ENCODE measurements around the gene SCN2A.
"Not testable (repeated sequence)": the region's sequence is repeated elsewhere in the genome, so short reads cannot be mapped to it uniquely, and the experiment has no call there.

SCN2A gene

DNA sequence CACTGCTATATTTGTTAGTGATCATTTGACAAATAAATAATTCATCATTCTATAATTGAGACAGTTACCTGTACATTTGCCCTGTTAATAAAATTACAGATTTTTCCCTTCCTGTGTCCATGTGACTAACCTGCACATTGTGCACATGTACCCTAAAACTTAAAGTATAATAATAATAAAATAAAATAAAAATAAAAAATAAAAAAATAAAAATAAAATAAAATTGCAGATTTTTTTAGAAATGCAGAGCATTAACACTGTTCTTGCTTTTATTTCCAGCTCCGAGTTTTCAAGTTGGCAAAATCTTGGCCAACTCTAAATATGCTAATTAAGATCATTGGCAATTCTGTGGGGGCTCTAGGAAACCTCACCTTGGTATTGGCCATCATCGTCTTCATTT is 105.1 kb downstream of the SCN2A start:
- not testable (repeated sequence) for DNase-seq

DNA sequence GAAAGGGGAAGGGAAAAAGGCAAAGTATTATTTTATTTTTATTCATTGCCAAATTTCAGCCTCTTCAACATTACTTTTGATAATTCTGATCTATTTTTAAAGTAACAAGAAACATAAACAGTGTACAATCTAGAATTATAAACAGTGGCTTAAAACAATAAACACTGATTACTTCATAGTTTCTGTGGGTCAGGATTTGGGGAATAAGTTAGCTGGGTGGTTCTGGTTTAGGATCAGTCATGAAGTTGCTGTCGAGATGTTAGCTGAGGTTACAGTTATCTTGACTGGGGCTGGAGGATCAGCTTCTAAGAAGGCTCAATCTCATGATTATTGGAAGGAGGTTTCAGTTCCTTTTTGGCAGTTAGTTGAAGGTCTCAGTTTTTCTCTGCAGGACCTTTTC is 109.2 kb downstream of the SCN2A start:
- no peak for DNase-seq

DNA sequence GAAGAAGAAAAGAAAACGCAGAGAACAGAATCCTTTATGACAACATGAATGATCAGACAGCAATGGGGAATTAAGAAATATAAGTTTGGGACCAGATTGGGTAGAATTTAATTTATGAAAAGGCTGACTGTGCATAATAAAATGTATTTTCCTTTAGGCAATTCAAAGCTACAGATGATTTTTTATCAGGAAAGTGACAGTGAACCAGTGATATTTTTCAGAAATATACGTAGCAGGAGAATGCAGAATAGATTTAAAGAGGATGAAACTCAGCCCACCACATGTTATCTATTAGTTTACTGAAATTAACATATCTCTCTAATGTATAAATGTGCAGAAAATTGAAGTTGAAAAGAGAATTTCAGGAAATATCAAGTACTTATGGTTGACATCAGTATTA is 110.0 kb downstream of the SCN2A start:
- DNase-seq: no peak

DNA sequence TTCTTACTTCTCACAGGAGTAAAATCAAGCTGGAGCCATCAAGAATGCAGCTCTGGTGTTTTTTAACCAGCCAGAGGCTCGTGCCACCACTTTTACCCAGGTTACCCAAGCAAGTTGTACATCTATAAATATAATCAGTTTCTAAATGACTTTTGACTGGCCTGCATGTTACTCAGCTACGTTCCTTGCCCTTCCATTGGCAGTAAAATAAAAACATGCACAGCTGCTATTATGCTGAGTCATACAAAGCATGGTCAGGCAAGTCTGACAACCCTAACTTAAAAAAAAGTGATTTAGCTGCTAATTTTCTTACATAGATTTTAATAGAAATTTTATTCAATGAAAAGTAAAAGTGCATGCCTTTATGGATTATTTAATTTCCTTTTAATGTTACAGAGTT is 118.5 kb downstream of the SCN2A start:
- DNase-seq: no peak

DNA sequence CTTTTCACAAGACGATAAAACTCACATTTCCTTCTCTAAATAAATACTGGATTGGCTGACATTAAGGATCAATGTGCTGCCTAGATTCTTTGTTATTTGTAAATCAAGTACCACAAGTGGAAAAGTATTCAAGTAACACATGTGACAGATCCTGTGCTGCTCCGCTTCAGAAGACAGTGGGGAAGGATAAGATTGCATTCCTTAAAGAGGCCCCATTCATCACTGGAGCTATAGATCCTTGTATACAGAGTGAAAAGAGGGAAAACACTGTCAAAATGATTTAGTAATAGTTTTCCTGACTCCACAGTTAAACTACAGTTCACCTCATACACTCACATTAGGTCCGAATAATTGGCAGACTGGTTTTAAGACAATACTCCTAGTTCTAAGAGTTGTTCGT is 122.3 kb downstream of the SCN2A start:
- no peak for DNase-seq

DNA sequence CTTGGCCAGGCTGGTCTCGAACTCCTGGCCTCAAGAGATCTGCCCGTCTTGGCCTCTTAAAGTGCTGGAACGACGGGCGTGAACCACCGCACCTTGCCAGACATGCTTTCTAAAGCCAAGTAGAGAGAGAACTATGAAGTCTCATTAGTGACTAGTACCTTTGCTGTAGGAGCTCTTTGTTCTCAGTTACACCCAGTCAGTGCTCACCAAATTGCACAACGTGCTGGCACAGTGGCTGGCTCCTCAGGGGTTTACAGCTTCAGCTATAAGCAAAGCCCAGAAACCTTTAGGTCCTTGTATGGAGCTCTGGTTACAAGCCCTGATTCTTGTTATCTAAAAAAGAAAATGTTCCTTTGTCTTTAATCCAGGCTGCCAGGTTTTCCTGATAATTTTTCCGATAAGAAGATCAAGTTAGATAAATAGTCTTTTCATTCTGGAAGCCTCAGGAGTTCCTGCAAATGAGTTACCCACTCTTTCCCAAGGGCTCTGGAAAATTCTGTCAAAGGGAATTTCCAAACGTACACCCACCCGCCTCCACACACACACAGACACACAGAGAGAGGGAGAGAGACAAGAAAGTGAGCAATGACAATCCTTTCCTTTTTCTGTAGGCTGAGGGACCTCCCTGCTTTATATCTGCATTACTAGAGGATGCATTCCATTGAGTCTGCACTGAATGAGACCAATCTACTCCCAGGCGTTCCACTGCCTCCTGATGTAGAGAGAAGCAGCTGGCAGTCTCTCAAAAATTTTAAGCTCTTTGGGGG is 130.1 kb downstream of the SCN2A start:
- DNase-seq: no peak

DNA sequence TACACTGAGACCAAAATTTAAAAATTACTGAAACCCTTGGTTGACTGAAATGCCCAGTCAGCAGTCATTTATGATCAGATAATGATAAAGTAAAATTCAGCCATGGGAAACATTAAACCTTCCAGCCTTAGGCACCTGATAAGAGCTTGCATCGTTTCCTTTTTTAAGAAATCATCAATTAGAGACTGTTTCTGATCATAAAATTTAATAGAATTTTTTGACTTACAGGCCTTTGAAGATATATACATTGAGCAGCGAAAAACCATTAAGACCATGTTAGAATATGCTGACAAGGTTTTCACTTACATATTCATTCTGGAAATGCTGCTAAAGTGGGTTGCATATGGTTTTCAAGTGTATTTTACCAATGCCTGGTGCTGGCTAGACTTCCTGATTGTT is 130.7 kb downstream of the SCN2A start:
- DNase-seq: no peak

DNA sequence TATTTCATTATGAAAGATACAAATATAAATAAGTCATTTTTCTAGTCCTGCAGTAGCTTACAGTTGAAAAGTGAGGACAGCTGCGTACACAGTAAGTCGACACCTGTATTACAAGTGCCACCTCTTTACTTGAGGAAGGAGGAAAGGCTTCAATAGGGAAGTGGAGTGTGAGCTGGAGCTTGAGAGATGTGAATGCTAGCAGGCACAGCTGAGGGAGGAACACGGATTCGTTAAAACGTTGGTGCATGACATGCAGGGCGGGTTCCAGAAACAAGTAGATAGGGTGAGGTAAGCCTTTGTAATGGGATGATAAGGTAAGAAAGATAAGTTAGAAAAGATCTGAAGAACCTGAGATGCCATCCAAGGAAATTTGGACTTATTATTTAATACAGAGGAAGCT is 132.1 kb downstream of the SCN2A start:
- DNase-seq: no peak

DNA sequence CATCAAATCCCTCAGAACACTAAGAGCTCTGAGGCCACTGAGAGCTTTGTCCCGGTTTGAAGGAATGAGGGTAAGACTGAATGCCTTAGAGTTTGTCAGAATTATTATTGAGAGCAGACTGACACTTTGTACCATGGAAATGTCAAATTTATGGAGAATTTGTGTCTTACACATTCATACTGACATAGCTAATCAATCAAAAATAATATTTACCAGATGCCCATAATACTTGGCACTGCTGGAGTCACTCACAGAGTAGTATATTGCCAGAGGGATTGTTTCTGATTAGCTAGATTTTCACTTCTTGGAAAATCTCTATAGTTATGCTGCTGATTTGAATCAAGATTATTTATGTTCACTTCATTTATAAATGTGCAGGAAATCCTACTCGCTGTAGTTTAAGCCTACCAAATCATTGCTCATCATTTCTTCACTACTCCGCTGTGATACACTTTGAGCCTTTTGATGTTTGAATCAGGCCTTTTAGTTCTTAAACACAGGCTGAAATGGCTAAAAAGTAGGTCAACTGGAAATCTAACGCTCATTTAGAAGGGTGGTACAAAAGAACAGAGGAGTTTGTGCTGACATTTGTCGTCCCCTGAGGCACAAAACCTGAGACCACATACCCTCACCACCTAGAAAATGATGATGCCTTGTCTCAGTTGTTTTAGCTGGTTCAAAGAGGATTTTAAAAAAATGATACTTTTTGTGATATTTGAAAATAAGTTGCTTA is 134.2 kb downstream of the SCN2A start:
- no peak for DNase-seq

DNA sequence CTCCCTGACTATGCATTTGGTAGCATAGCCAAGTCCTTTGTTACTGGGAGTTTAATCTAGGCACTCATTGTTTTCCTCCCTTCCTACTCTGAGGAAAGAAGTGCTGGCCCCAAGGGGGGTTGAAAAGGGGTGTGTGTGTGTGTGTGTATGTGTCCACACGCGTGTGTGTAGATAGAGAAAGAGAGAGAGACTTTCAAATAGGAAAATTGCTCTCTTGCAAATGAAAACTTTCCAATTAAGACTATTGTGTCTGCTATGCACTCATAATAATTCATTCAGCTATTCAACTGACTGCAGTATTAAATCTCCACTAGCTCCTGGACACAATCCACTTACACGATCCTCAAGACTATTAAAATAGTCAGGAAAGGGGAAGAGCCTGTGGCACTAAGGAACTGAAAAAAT is 137.4 kb downstream of the SCN2A start:
- DNase-seq: no peak

DNA sequence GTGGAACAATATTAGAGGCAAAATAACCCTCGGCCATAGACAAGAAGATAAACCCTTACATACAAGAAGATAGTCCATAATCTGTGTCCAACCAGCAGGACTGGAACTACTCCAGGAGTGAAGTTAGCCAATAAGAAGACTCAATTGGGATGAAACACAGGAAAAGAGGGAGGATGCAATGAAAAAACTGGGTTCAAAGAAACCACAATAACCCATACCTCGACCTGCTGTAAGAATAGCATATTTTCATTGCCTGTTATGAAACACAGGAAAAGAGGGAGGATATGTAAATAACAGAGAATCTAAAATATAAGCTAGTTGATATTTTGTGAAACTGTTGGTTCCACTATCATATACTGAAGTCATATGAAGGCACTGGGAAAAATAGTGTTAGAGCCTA is 143.1 kb downstream of the SCN2A start:
- DNase-seq: no peak

DNA sequence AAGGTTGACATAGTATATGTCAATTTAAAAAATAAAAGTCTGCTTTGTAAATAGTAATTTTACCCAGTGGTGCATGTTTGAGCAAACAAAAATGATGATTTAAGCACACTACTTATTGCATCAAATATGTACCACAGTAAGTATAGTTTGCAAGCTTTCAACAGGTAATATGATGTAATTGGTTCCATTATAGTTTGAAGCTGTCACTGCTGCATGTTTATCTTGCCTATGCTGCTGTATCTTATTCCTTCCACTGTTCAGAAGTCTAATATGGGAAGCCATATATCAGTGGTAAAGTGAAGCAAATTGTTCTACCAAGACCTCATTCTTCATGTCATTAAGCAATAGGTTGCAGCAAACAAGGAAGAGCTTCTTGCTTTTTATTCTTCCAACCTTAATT is 151.7 kb downstream of the SCN2A start:
- DNase-seq: no peak

DNA sequence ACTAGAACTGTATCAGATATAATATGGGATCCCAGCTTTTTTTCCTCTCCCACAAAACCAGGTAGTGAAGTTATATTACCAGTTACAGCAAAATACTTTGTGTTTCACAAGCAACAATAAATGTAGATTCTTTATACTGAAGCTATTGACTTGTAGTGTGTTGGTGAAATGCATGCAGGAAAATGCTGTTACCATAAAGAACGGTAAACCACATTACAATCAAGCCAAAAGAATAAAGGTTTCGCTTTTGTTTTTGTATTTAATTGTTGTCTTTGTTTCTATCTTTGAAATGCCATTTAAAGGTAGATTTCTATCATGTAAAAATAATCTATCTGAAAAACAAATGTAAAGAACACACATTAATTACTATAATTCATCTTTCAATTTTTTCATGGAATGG is 152.6 kb downstream of the SCN2A start:
- no peak for DNase-seq

DNA sequence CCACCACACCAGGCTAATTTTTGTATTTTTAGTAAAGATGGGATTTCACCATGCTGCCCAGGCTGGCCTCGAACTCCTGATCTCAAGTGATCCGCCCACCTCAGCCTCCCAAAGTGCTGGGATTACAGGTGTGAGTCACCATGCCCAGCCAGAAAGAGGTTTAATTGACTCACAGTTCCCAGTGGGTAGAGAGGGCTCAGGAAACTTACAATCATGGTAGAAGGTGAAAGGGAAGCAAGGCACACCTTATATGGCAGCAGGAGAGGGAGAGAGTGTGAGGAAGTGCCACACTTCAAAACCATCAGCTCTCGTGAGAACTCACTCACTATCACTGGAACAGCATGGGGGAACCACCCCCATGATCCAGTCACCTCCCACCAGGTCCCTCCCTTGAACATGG is 159.4 kb downstream of the SCN2A start:
- DNase-seq: not testable (repeated sequence)

DNA sequence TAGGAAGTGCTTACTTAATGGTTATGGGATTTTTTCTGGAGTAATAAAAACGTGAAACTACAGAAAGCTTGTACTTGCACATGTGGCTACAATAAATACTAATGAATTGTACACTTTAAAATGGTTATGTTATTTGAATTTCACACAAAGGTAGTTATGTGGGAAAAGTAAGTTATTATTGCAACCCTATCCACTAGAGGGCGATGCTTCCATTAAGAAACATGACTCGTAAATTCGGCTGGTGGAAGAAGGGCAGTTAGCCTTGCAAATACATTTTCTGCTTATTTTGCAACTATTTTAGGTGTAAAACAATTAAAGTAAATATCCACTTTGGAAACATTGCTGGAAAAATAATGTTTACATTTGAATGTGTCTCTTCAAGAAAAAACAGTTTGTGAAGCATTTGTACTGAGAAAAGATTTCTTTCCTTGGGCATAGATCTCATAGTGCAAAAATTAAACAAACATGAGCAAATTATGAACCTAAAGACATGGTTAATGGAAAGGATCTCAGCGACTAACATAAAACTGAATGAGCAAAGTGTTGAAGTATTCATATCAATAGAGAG is 162.2 kb downstream of the SCN2A start:
- DNase-seq: no peak

DNA sequence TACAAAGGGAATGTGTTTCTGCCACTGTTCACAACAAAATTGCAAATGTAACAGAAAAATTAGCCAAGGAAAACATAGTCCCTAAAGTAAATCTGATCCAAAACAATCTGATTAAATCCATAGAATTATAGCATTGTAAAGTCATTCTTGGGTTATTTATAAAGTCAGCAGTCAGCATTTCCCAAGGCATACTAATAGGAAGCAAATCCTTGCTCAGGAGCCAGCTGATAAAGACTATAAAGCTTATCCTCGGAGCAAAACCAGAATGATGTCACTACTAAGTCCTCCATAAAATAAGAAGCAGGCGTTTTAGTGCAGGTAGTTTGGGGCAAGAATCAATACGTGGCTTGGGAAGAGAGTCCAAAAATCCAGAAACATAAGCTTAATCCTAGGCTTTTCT is 162.9 kb downstream of the SCN2A start:
- DNase-seq: no peak

DNA sequence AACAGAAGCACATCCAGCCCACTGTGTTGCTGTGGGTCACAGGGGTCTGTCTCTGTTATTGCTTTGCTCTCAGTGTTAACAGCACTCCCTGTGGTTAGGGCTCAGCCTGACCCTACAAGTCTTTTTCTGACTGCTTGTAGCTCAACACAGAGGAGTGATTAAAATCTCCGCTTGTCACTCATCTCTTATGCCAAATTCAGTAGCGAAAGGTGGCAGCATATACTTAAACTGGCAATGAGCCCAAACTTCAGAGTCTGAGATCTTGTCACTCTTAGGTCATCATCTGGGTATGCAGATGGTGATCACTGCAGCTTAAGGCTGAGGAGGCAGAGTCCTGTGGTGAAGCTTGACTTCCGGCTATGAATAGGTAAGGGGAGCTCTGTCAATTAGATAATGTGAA is 167.0 kb downstream of the SCN2A start:
- no peak for DNase-seq

DNA sequence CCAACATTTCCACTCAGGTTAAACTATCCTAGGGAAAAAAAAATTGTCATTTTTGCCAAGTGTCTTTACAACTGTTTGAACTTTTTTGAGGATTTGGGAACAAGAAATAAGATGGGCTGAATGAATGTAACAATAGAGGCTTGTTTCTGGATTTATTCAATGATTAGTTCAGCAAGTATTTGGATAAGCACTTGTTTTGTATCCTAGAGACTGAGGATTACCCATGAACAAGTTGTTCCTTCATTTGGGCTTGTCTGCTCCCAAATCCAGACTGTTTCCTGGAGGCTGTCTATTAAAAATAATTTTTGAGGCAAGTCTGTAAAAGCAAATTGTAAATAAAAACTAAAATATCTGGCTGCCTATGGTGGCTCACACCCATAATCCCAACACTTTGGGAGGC is 168.3 kb downstream of the SCN2A start:
- DNase-seq: no peak

DNA sequence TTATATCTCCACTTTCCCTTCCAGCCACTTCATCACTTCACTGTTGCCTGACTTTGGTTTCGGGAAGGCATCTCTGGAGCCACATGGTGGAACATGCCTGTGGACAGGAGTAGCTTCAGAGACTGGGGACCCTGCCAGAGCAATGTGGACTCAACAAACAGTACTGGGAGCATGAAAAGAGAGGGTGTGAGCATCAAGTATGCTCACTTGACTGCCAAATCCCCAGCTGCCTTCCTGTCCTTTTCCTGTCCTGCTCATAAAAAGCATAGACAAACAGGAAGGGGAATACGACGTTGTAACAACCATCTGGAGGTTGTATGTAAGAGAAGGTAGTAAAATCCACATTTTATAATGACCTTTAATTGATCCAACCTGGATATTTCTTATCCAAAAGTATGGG is 169.0 kb downstream of the SCN2A start:
- no peak for DNase-seq

DNA sequence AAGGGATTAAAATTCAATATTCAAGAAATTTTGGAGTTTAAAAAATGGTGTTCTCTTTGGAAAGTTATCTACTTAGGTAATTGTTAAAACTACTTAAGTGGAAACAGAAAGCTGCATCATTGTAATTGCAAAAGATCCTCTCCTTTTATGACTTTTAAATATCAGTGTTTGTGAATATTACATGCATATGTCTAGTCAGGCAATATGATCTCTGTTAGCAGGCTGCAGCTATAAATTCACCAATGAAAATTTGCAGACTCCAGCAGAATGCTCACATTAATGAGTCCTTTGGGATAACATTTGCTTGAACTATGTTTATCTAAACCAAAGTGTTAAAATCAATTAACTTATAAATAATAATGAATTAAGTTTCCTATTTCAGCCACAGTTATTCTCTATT is 171.1 kb downstream of the SCN2A start:
- DNase-seq: no peak

DNA sequence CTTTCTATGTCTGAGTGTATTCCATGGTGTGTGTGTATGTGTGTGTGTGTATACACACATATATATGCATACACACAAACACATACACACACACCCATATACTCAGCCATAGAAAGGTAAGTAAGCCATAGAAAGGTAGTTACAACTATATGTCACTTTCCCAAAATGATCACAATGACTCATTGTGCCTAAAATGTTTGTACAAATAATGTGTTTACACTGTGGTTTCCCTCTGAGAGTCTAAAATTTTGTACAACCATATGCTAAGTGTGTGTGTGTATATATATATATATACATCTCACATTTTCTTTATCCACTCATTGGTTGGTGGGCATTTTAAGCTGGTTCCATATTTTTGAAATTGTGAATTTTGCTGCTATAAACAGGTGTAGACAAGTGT is 175.0 kb downstream of the SCN2A start:
- no peak for DNase-seq

DNA sequence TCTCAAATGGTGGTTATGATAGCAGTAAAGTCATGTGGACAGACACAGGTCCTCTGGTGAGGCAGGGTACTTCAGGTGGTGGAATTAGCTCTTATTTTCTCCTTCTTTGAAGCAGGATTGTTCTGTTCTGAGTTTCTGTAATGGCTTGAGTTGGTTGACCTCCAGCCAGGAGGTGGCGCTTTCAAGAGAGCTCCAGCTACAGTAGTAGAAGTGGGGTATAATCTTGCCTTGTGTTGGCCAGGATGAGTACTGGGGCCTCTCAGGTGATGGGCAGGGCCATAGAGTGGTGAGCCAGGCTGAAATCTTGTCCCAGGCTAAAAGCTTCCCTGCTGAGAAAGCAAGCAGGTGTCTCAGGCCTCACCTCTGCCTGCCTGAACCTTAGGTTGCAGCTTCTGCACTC is 177.8 kb downstream of the SCN2A start:
- no peak for DNase-seq

DNA sequence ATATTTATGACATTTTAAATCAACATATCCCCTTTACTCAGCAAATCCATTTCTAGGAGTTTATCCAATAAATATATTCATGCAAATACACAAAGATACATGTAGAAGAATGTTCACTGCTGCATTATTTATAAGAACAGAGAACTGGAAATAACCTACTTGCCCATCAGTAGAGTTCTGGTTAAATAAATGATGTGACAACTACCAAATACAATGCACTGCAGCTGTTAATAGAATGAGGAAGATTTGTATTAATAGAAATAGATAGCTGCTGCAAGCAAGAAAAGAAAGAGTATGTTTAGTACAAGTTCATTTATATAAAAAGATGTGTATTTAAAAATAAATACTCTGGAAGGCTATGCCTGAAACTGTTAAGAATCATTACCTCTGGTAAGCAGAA is 181.0 kb downstream of the SCN2A start:
- DNase-seq: no peak

DNA sequence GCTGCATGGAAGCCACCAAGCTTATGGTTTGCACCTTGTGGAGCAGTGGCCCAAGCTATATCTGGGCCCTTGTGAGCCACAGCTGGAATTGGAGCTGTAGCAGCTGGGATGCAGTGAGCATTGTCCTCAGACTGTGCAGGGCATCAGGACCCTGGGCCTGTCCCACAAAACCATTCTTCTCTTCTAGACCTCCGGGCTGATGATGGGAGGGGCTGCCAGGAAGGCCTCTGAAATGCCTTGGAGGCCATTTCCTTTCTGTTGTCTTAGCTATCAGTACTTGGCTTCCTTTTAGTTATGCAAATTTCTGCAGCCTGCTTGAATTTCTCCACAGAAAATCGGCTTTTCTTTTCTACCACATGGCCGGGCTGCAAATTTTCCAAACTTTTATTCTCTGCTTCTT is 183.9 kb downstream of the SCN2A start:
- no peak for DNase-seq
